OCI-M2 (cell line): Measurements from ENCODE around the gene ZNF101.
"Not testable (repeated sequence)": the region's sequence is repeated elsewhere in the genome, so short reads cannot be mapped to it uniquely, and the experiment has no call there.

ENCODE experiments used
- DNase-seq: peaks from one replicate; lab custom pipeline; 2025; ENCODE audit not compliant: unreplicated experiment; lab: John Stamatoyannopoulos, UW

ZNF101 gene

GRCh38 chr19:19659646-19660245 lies 8.9 kb upstream of the ZNF101 start:
- DNase-seq, result no peak

GRCh38 chr19:19661141-19661674 lies 7.4 kb upstream of the ZNF101 start:
- DNase-seq, result no peak

GRCh38 chr19:19661675-19662251 lies 6.9 kb upstream of the ZNF101 start:
- no peak for DNase-seq

GRCh38 chr19:19662344-19662743 lies 6.3 kb upstream of the ZNF101 start:
- no peak for DNase-seq

- DNase-seq, result no peak
Observed at GRCh38 chr19:19662871-19663255, 5.8 kb upstream of the ZNF101 start.

GRCh38 chr19:19663256-19664120 lies 5.2 kb upstream of the ZNF101 start, which contains the start of gene ATP13A1:
Gene ATP13A1 (minus strand): TSS chr19:19663676. CDS start chr19:19663666, 10 bp downstream.
- DNase-seq, result peak; percentile 87

- DNase-seq, result not testable (repeated sequence)
Observed at GRCh38 chr19:19665420-19665948, 3.2 kb upstream of the ZNF101 start.

- DNase-seq, result no peak
Observed at GRCh38 chr19:19670070-19670551, 1.5 kb downstream of the ZNF101 start.

- no peak for DNase-seq
Observed at GRCh38 chr19:19672816-19673215, 4.2 kb downstream of the ZNF101 start.

- DNase-seq, result no peak
Observed at GRCh38 chr19:19674315-19674714, 5.7 kb downstream of the ZNF101 start.

- DNase-seq, result no peak
Observed at GRCh38 chr19:19677579-19677978, 8.9 kb downstream of the ZNF101 start.

- DNase-seq, result no peak
Observed at GRCh38 chr19:19679176-19680073, 10.8 kb downstream of the ZNF101 start.

GRCh38 chr19:19686119-19686518 lies 17.5 kb downstream of the ZNF101 start:
- DNase-seq, result not testable (repeated sequence)

GRCh38 chr19:19686580-19686979 lies 17.9 kb downstream of the ZNF101 start:
- no peak for DNase-seq

GRCh38 chr19:19687090-19687489 lies 18.5 kb downstream of the ZNF101 start:
- DNase-seq, result no peak

GRCh38 chr19:19689023-19689422 lies 20.4 kb downstream of the ZNF101 start:
- not testable (repeated sequence) for DNase-seq

GRCh38 chr19:19691683-19692082 lies 23.0 kb downstream of the ZNF101 start:
- DNase-seq, result no peak

GRCh38 chr19:19696386-19696785 lies 27.7 kb downstream of the ZNF101 start:
- DNase-seq, result no peak

- DNase-seq, result no peak
Observed at GRCh38 chr19:19697589-19697988, 28.9 kb downstream of the ZNF101 start.

- DNase-seq, result not testable (repeated sequence)
Observed at GRCh38 chr19:19700493-19700892, 31.9 kb downstream of the ZNF101 start.
